Skeletal muscle cell (primary cell): ENCODE measurements around the gene CHD1L.
"Not testable (repeated sequence)": the region's sequence is repeated elsewhere in the genome, so short reads cannot be mapped to it uniquely, and the experiment has no call there.

ENCODE experiments used
- DNase-seq: peaks from one replicate; pipeline ENCODE4 v3.0.0-alpha.2; 2010; ENCODE audit warnings: low read depth
- H3K4me3 ChIP-seq: 2 replicates; pipeline ENCODE4 v1.5.1; 2011; ENCODE audit warnings: low read depth, mild to moderate bottlenecking, control low read depth, low read length, moderate library complexity

CHD1L gene

GRCh38 chr1:147242449-147243227, at the start of gene CHD1L:
TSS of gene CHD1L (plus strand) at chr1:147242684. CDS start at chr1:147242704, 20 bp downstream.
- H3K4me3 ChIP-seq, result peak within 1 kb of the TSS; percentile 88
- DNase-seq, result peak; percentile 87

DNA sequence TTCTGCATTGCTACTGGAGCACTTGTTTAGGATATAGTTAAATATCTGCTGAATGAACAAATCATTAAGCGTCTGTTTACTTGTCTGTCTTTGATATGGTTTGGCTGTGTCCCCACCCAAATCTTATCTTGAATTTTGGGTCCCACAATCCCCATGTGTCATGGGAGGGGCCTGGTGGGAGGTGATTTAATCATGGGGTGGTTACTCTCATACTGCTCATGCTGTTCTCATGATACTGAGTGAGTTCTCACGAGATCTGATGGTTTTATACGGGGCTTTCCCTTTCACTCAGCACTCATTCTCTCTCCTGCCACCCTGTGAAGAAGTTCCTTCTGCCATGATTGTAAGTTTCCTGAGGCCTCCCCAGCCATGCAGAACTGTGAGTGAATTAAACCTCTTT, 45.2 kb upstream of the CHD1L start:
- DNase-seq, H3K4me3 ChIP-seq: not testable (repeated sequence)

- no peak for DNase-seq
These were observed 41.2 kb upstream of the CHD1L start for GRCh38 chr1:147201276-147201675.

GRCh38 chr1:147201786-147202185, 40.7 kb upstream of the CHD1L start:
- no peak overlapping the region for H3K4me3 ChIP-seq
- no peak for DNase-seq

More at GRCh38 chr1:147201276-147201675, 41.2 kb upstream of the CHD1L start:
- H3K4me3 ChIP-seq, result no peak overlapping the region

DNA sequence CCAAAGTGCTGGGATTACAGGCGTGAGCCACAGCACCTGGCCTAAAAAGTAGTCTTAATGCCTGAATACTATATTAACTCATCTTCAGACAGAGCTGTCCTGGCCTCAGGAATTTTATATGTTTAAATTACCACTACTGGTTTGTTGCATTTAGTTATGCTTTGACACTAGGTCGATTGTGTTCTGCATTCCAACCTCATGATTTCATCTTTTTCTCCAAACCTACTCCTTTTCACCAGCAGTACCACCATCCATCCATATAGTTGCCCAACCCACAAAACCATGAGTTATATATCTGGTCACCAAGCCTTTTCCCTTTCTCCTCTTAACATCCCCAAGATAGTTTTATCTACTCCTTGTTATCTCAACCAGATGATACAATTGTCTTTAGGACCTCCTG, 39.9 kb upstream of the CHD1L start:
- DNase-seq, result no peak
- H3K4me3 ChIP-seq, result no peak overlapping the region

- no peak for DNase-seq
- H3K4me3 ChIP-seq, result no peak overlapping the region
These were observed 38.4 kb upstream of the CHD1L start for GRCh38 chr1:147204080-147204479.

DNA sequence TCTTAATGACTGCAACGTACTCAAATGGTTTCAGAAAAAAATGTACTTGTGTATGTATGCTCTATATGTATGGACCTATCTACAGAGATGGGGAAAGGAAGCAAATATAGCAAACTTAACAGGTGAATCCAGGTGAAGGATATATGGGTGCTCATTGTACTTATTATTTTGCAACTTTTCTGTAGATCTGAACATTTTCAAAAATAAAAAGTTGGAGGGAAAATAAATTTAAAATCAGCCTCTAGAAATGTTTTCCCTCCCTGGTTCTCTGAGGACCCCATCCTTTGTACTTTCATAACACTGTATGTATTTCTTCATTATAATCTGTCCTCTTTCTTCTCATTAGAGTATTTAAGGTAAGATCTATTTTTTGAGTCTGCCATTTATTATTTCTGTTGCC, 35.3 kb upstream of the CHD1L start:
- DNase-seq, result no peak
- H3K4me3 ChIP-seq, result no peak overlapping the region

GRCh38 chr1:147208619-147209018, 33.9 kb upstream of the CHD1L start:
- DNase-seq, result no peak
- H3K4me3 ChIP-seq, result no peak overlapping the region

GRCh38 chr1:147209825-147210821, 32.4 kb upstream of the CHD1L start:
- H3K4me3 ChIP-seq, result no peak overlapping the region
- DNase-seq, result no peak

- no peak for DNase-seq
- H3K4me3 ChIP-seq, result no peak overlapping the region
These were observed 31.5 kb upstream of the CHD1L start for GRCh38 chr1:147210987-147211386.

DNA sequence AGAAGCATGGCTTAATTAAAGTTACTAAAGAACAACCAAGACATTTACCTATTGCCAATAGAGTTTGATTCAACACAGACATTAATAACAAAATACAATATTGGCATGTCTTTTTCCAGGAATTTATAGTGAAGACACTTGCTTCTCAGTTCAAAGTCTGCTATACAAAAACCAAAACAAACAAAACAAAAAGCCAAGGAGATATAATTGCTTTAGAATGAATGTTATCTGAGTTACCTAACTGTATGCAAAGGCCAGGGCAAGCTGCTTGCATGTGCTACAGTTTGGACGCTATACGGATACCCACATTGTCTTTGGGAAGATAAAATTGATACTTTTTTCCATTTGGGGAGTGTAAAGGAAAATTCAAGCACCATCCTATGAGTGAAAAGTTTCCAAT, 30.9 kb upstream of the CHD1L start:
- no peak overlapping the region for H3K4me3 ChIP-seq
- DNase-seq, result no peak

DNA sequence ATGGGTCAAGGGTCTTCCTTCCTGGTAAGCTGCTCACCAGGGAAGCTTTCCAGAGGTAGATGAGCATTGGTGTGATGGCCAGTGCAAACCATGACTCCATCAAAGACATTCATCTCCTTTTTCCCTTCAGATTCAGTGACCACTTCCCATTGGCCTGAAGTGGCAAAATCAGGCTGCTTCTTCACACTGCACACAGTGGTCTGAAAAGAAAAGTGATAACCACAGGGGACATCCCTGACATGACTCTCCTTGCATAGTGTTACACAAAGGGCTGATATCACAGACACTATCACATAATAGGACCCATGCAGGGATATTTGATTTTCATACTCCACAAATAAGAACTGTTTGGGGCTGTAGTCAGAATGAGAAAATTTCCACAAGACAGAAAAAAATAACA, 29.2 kb upstream of the CHD1L start:
- no peak for DNase-seq
- no peak overlapping the region for H3K4me3 ChIP-seq

- H3K4me3 ChIP-seq, result no peak overlapping the region
- no peak for DNase-seq
These were observed 28.2 kb upstream of the CHD1L start for GRCh38 chr1:147214325-147214724.

GRCh38 chr1:147214842-147215539, 27.5 kb upstream of the CHD1L start:
- DNase-seq, result no peak
- H3K4me3 ChIP-seq, result no peak overlapping the region

DNA sequence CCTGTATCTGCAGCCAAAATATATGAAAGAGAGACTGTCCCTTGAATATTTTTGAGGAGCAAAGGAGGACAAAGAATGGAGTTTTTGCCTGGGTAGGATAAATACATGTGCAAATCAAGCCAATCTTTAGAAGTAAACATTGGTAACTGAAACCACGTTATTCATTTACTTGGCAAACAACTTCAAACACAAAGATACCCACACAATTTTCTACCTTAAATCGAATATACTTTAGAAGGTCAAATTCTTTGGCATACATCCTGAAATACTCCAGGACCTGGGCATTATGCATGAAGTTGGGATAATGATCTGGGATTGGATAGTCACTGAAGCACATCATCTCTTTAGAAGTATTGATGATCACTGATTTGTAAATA, 27.0 kb upstream of the CHD1L start:
- H3K4me3 ChIP-seq, result no peak overlapping the region
- no peak for DNase-seq

DNA sequence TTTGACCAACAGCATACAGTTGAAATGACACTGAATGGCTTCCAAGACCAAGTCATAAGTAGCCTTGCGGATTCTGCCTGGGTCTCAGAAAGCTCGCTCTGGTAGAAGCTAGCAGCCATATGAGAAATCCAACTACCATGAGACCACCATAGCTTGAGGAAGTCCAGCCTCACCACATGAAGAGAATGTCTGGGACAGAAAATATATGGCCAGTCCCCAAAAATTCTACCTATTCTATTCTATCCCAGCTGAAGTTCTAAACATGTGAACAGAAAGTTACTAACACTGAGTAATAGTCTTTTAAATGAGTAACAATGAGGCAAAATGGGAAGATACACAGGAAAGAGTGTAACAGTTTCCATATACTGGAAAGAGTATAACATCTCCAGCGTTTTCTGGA, 26.4 kb upstream of the CHD1L start:
- DNase-seq, result no peak
- no peak overlapping the region for H3K4me3 ChIP-seq

DNA sequence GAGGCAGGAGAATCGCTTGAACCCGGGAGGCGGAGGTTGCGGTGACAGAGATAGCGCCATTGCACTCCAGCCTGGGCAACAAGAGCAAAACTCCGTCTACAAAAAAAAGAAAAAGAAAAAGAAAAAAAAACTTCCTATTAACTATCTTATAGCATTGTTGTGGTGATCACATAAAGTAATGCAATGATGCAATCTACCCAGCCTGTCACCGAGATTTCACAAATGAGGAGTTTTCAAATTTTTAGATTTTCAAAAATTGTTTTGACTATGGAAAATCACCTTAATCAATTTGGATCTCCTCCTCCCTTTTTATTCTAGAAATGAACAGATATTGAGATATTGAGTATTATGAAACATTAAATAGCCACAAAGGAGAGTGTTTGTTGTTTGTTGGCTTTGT, 25.3 kb upstream of the CHD1L start:
- no peak for DNase-seq
- H3K4me3 ChIP-seq, result no peak overlapping the region

- H3K4me3 ChIP-seq, result no peak overlapping the region
- DNase-seq, result no peak
These were observed 23.9 kb upstream of the CHD1L start for GRCh38 chr1:147218606-147219005.

- H3K4me3 ChIP-seq, result no peak overlapping the region
- DNase-seq, result no peak
These were observed 18.5 kb upstream of the CHD1L start for GRCh38 chr1:147223740-147224615.
